GM21360 (cell line): ENCODE results near the gene HDAC11.

Experiments used
- ATAC-seq: cut with Tn5 transposase; IDR thresholded peaks from one replicate; pipeline ENCODE4 v1.9.1; 2021; ENCODE audit warnings: mild to moderate bottlenecking, moderate library complexity; ENCODE audit not compliant: unreplicated experiment

The HDAC11 gene

GRCh38 chr3:13540297-13540995 is 60.3 kb downstream of the HDAC11 start:
- no peak for ATAC-seq

GRCh38 chr3:13541691-13542090 is 61.6 kb downstream of the HDAC11 start:
- ATAC-seq = no peak

- ATAC-seq = no peak
These were observed 62.0 kb downstream of the HDAC11 start for GRCh38 chr3:13542142-13542541.

GRCh38 chr3:13543253-13543652 is 63.1 kb downstream of the HDAC11 start:
- ATAC-seq = no peak

- ATAC-seq = no peak
These were observed 64.3 kb downstream of the HDAC11 start for GRCh38 chr3:13544293-13544831.

GRCh38 chr3:13544951-13545651 is 65.0 kb downstream of the HDAC11 start:
- no peak for ATAC-seq

GRCh38 chr3:13545952-13546454 is 65.9 kb downstream of the HDAC11 start:
- ATAC-seq = no peak

- no peak for ATAC-seq
These were observed 66.6 kb downstream of the HDAC11 start for GRCh38 chr3:13546667-13547171.

GRCh38 chr3:13547591-13548371 is 67.7 kb downstream of the HDAC11 start:
- no peak for ATAC-seq

- no peak for ATAC-seq
These were observed 68.9 kb downstream of the HDAC11 start, which contains the start of gene FBLN2 for GRCh38 chr3:13548696-13549622. Gene FBLN2 (plus strand): TSS chr3:13549125. CDS start chr3:13570356, 21,231 bp downstream.

GRCh38 chr3:13549623-13550422 is 69.7 kb downstream of the HDAC11 start:
- no peak for ATAC-seq

- no peak for ATAC-seq
These were observed 70.3 kb downstream of the HDAC11 start for GRCh38 chr3:13550423-13550690.

- no peak for ATAC-seq
These were observed 70.8 kb downstream of the HDAC11 start for GRCh38 chr3:13550791-13551360.

- no peak for ATAC-seq
These were observed 72.9 kb downstream of the HDAC11 start for GRCh38 chr3:13552857-13553652.

- ATAC-seq = no peak
These were observed 73.6 kb downstream of the HDAC11 start for GRCh38 chr3:13553686-13554085.

- no peak for ATAC-seq
These were observed 75.6 kb downstream of the HDAC11 start for GRCh38 chr3:13555753-13556152.
